Stimulated activated CD8-positive, alpha-beta memory T cell treated with anti-CD3 and anti-CD28 coated beads, Interleukin-4, amount 100 ng/mL, for 4 hours (primary cell): ENCODE measurements around the gene CUX1.
"Not testable (repeated sequence)": the region's sequence is repeated elsewhere in the genome, so short reads cannot be mapped to it uniquely, and the experiment has no call there.

Experiments
- DNase-seq, 2 donors: peaks; one replicate each; pipeline ENCODE4 v3.0.0-alpha.2; 2020; ENCODE audit warnings: low read depth in 2 of 2, low spot score in 1 of 2

Gene CUX1

GRCh38 chr7:102294589-102294988 is 477.2 kb downstream of the CUX1 start:
- no peak for DNase-seq

GRCh38 chr7:102295346-102296178 is 478.1 kb downstream of the CUX1 start:
- no peak for DNase-seq

- DNase-seq, result no peak
Observed at GRCh38 chr7:102296179-102296438, 478.7 kb downstream of the CUX1 start.

- no peak for DNase-seq
Observed at GRCh38 chr7:102296514-102296913, 479.1 kb downstream of the CUX1 start.

- DNase-seq, result no peak
Observed at GRCh38 chr7:102297487-102298218, 480.2 kb downstream of the CUX1 start.

GRCh38 chr7:102300643-102301221 is 483.3 kb downstream of the CUX1 start:
- no peak for DNase-seq

GRCh38 chr7:102301367-102301766 is 483.9 kb downstream of the CUX1 start:
- DNase-seq, result not testable (repeated sequence)

GRCh38 chr7:102302025-102302424 is 484.6 kb downstream of the CUX1 start:
- DNase-seq, result no peak

- no peak for DNase-seq
Observed at GRCh38 chr7:102303669-102304422, 486.4 kb downstream of the CUX1 start.

- DNase-seq, result no peak
Observed at GRCh38 chr7:102304668-102305067, 487.2 kb downstream of the CUX1 start.

GRCh38 chr7:102305414-102306268 is 488.2 kb downstream of the CUX1 start:
- no peak for DNase-seq

- DNase-seq, result no peak
Observed at GRCh38 chr7:102306916-102307677, 489.7 kb downstream of the CUX1 start.

- DNase-seq, result no peak
Observed at GRCh38 chr7:102310414-102310815, 493.0 kb downstream of the CUX1 start.

- DNase-seq, result no peak
Observed at GRCh38 chr7:102312317-102312716, 494.9 kb downstream of the CUX1 start.

GRCh38 chr7:102313997-102314780 is 496.8 kb downstream of the CUX1 start:
- no peak for DNase-seq

- DNase-seq, result no peak
Observed at GRCh38 chr7:102317231-102318059, 500.0 kb downstream of the CUX1 start.

GRCh38 chr7:102318482-102318971 is 501.1 kb downstream of the CUX1 start:
- DNase-seq, result no peak

GRCh38 chr7:102319671-102320070 is 502.2 kb downstream of the CUX1 start:
- DNase-seq, result no peak
